Frontal cortex (tissue), 4 donors: Measurements from ENCODE around the gene POU3F1. TPM values are rescaled to one million over a fixed set of nuclear protein-coding genes. Genes with fewer than 3 reads are reported as not detected.

ENCODE experiments used
- DNase-seq, 2 donors: peaks; one replicate each; pipeline ENCODE4 v3.0.0; 2012; ENCODE audit warnings: low spot score in 2 of 2
- FAIRE-seq: peaks from 2 replicates; lab custom pipeline; 2012; peaks lifted over from hg19 to GRCh38; lab: Jason Lieb, UNC
- total RNA-seq: library from RNA; depleted of rRNA; stranded (reverse); fragments of >200 nt; gene quantifications from one replicate; pipeline ENCODE4 v1.2.3, GENCODE V29; 2014
- donor health status: control.
- donor health status: control.
- donor health status: control.

Gene POU3F1
- total RNA-seq, 1 donor from 2014 or later = 9.4 TPM

GRCh38 chr1:38030596-38031512, 15.7 kb downstream of the POU3F1 start:
- DNase-seq (no peak), FAIRE-seq (no peak)

- DNase-seq (no peak), FAIRE-seq (no peak)
These were observed 16.7 kb downstream of the POU3F1 start for GRCh38 chr1:38029685-38030511.

GRCh38 chr1:38029081-38029681, 17.4 kb downstream of the POU3F1 start:
- DNase-seq = no peak
- FAIRE-seq = no peak

- FAIRE-seq = no peak
- no peak for DNase-seq
These were observed 17.9 kb downstream of the POU3F1 start for GRCh38 chr1:38028671-38029070.

GRCh38 chr1:38028105-38028591, 18.4 kb downstream of the POU3F1 start:
- FAIRE-seq = no peak
- DNase-seq = no peak

GRCh38 chr1:38027201-38028104, 19.1 kb downstream of the POU3F1 start:
- DNase-seq (no peak), FAIRE-seq (no peak)

GRCh38 chr1:38026592-38027200, 19.9 kb downstream of the POU3F1 start:
- FAIRE-seq (no peak), DNase-seq (peak in 1 of 2 donors; percentile 46)

GRCh38 chr1:38025664-38026063, 20.9 kb downstream of the POU3F1 start:
- DNase-seq = no peak
- no peak for FAIRE-seq

- DNase-seq (no peak), FAIRE-seq (no peak)
These were observed 21.4 kb downstream of the POU3F1 start for GRCh38 chr1:38025233-38025632.

GRCh38 chr1:38022810-38023209, 23.8 kb downstream of the POU3F1 start:
- FAIRE-seq = no peak
- no peak for DNase-seq

GRCh38 chr1:38021969-38022368, 24.6 kb downstream of the POU3F1 start:
- FAIRE-seq (no peak), DNase-seq (no peak)

GRCh38 chr1:38020396-38020795, 26.2 kb downstream of the POU3F1 start:
- FAIRE-seq (no peak), DNase-seq (no peak)

- FAIRE-seq (no peak), DNase-seq (peak in 1 of 2 donors; percentile 19)
These were observed 27.7 kb downstream of the POU3F1 start for GRCh38 chr1:38018864-38019343.

GRCh38 chr1:38015978-38016725, 30.4 kb downstream of the POU3F1 start:
- FAIRE-seq (no peak), DNase-seq (no peak)

GRCh38 chr1:38014724-38015424, 31.7 kb downstream of the POU3F1 start:
- DNase-seq = no peak
- FAIRE-seq = no peak

- FAIRE-seq (no peak), DNase-seq (no peak)
These were observed 32.4 kb downstream of the POU3F1 start for GRCh38 chr1:38014171-38014570.

- FAIRE-seq = no peak
- DNase-seq = no peak
These were observed 33.4 kb downstream of the POU3F1 start for GRCh38 chr1:38013227-38013622.
